GM21515 (cell line): ENCODE data around the gene RTL10.
"Not testable (repeated sequence)": the region's sequence is repeated elsewhere in the genome, so short reads cannot be mapped to it uniquely, and the experiment has no call there.

Experiments used
- ATAC-seq: cut with Tn5 transposase; IDR thresholded peaks from one replicate; pipeline ENCODE4 v1.9.1; 2021; ENCODE audit not compliant: unreplicated experiment

The RTL10 gene

DNA sequence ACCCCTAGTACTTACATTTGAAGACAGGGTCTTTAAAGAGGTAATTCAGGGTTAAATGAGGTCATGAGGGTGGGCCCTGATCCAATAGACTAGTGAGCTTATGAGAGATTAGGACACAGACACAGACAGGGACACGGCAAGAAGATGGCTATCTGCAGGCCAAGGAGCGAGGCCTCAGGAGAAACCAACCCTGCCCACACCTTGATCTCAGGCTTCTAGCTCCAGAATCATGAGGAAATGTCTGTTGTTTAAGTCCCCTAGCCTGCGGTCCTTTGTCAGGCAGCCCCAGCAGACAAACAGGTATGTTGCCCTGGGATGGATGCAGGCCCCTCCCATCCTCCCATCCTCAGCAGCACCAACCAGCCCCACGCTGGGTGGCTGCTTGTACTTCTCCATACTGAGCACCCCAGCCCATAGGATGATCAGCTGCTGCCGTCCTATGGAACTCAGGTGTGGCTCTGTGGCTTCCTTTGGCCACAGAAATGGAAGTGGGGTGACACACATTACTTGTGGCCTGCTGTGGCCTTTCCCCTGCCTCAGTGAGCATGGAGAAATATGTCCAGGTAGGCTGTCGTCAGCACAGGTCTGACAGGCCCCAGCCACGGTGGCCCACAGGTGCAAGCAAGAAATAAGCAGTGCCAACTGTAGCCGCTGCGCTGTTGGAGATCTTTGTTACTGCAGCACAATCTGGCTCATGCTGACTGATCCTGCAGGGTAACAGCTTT, 7.9 kb downstream of the RTL10 start:
- no peak for ATAC-seq

- ATAC-seq, result no peak
Measured at GRCh38 chr22:19845054-19845722, 9.5 kb downstream of the RTL10 start.

DNA sequence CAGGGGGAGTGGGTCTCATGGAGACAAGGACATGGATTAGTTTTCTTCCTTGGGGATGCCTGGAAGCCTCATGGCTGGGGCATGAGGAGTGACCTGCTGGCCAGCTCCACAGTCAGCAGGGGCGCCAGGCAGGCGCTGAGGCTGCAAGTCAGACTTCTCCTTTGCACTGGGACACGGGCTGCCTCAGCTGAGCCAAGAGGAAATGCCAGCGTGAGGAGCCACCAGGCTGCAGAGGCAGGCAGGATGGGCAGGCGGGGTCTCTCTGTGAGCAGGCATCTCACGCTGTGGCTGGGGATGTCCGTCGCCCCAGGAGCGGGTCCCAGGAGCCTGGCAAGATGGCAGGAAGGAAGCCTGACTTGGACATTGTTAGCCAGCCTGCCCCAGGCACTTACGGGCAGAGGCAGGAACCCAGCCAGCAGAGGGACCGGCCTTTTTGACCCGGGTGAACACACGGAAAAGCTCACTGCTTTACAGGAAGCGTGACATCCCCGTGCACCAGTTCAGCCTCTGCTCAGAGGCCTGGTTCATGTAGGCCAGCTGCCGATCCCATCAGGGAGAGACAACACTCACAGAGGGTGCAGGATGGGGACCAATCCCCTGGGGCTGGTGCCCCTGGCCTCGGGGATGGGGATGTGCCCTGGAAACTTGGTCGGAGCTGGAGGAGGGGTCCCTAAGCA, 10.2 kb downstream of the RTL10 start:
- no peak for ATAC-seq

DNA sequence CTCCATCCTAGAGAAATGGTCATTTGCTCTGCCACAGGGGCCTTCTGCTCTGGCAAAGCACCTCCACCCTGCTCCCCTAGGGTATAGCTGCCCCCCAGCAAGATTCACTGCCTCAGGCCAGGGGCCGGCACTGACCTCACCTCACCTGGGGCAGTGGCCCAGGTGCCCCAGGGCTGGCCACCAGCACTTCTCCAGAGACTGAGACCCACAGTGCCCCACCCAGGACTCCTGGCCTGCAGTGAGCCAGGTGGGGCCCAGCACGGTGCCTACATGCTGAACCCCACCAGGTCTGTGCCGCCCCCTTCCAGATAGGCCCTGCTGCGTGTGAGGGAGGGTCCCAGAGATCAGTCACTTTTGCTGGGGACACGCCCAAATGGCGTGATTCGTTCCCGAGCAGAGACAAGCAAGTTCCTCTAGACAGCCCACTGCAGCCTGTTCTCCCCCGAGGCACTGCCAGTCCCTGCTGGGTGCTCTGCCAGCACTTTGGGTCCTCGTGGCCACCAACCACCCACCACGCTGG, 10.8 kb downstream of the RTL10 start:
- ATAC-seq, result no peak

GRCh38 chr22:19843107-19843856, 11.4 kb downstream of the RTL10 start:
- ATAC-seq, result no peak

DNA sequence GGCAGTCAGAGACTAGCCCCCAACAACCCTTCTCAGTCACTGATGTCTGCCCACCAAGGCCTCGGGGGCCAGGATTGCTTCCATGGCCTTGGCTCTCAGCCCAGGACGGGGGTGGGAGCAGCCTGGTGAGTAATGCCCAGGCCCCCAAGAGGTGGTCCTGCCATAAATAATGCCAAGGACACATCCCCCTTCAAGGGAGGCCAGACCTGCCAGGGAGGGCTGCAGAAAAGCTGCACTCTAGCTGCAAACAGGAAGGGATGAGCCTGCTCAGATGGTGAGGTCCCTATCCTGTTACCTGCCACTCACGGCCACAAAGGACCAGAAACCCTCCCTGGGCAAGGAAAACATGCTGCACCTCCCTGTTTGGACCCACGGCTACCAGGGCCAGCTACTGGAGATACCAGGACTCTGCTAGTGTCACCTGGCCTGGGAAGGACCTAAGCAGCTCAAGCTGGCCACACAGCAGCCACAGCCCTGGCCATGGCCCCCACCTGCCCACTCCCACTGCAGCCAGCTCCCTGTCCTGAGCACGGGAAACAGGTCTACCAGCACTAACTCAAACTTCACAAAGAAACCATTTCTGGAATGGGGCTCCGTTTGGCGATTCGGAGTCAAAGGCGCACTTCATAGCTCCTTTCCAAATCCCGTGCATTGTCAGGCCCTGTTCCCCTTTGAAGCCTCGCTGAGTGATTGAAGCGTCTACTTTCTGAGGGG, 12.1 kb downstream of the RTL10 start:
- no peak for ATAC-seq

DNA sequence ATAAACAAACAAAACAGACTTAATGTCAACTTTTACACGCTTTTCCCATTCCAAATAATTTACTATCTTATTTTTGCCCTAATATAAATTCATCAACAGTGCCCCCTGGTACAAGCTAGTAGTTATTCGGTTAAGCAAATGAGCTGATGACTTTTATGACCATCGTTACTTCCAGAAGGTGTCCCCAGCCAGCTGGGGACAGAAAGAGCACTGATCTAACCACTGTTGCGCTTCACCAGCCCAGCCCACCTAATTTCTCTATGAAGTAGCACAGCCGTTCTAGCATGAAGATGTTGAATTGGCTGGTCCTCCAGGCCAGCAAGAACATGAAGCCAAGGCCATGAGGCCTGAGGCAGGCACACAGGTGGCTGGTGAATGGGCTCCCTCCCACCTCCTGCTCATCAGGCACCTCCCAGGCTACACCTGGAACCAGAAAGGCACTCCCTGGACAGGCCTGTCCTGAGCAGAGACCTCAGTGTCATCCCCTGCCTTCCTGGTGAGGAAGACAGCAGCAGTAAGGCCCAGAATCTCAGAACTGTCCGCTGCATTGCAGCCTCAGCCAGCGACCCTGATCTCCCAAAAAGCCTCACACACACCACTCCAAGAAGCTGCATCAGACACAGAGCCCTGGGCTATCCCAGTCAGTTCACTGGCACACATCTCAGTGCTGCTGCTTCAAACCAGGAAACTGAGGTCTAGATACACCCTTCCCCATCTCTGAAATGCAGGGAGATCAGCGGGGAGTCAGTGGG, 12.9 kb downstream of the RTL10 start:
- no peak for ATAC-seq

DNA sequence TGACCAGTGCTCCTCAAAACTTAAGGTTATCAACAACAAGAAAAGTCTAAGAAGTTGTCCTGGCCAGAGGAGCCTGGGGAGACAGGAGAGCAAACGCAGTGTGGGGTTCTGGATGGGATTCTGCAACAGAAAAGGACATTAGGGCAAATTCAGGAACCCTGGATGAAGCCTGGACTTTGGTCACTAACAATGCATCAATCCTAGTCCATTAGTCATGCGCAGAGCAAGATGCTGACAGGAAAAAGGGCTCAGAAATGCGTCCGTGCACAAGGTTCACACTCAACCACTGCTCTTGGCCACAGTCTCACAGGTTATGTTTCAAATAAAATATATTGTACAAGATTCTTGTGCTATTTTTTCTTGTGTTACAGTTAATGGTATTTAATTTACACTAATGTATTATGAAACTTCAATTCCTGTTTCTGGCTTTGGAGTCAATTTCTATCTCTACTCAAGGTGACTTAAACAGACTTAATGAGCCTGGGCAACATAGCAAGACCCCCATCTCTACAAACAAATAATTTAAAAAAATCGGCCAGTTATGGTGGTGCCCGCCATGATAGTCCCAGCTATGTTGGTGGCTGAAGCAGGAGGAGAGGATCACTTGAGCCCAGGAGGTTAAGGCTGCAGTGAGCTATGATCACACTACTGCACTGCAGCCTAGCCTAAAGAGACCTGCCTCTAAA, 13.6 kb downstream of the RTL10 start:
- no peak for ATAC-seq

- no peak for ATAC-seq
Measured at GRCh38 chr22:19840059-19840458, 14.6 kb downstream of the RTL10 start.

GRCh38 chr22:19837915-19838314, 16.8 kb downstream of the RTL10 start:
- no peak for ATAC-seq

DNA sequence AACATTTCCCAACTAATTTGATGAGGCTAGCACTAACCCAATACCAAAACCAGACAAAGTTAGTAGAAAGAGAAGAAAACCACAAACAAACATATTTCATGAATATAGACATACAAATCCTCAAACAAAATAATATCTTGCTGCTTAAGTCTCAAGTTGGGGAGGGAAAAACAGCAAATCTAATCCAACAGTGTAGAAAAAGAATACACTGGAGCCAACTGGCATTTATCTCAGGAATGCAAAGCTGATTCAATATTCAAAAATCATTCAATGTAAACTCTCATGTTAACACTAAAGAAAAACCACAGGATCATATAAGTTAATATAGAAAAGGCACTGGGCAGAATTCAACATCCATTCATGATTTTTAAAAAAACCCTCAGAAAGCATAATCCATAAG, 18.2 kb downstream of the RTL10 start:
- ATAC-seq, result no peak

DNA sequence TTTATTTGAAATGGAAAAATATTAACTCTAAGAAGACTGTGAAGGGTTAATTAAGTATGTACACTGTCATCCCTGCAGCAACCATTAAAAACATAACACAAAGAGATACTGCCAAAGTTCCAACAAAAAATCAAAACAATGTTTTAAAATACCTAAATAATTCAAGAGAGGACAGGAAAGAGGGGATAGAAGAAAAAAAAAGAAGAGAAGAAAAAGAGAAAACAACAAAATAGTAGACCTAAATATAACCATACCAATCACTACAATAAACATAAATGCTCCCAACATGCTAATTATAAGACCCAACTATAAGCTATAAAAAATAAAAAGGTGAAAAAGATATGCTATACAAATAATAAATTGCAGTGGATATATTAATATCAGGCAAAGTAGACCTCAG, 20.1 kb downstream of the RTL10 start:
- ATAC-seq, result no peak

GRCh38 chr22:19833327-19833726, 21.3 kb downstream of the RTL10 start:
- not testable (repeated sequence) for ATAC-seq

DNA sequence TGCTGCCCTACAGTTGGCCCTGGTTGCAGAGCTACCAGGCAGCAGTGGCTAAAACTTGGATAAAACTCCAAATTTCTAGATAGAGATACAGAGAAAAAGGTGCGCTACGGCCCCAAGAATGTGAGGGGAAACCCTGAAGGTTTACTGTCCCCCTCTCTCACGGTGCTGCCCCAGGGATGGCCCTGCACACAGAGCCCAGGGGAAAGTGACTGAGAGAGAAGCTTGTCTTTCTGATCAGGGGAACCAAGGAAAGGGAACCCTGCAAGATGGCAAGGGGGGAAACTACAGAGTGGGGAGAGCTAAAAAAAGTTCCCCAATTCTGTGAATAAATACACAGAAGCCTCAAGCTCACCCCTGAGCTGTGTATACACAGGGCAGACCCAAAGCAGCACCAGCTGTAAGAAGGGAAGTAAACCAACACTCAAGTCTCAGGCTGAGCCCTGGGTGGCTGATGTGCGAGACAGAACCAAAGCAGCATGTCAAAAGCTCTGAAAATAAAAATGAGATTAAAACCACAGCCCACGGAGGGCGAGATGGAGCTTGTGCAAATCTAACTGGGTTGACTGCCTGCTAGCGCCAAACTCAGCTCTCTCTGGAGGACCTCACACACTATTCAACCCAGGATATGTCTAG, 22.1 kb downstream of the RTL10 start:
- no peak for ATAC-seq

- ATAC-seq, result not testable (repeated sequence)
Measured at GRCh38 chr22:19831979-19832378, 22.7 kb downstream of the RTL10 start.

- no peak for ATAC-seq
Measured at GRCh38 chr22:19831016-19831415, 23.7 kb downstream of the RTL10 start.

GRCh38 chr22:19828035-19828401, 26.7 kb downstream of the RTL10 start:
- no peak for ATAC-seq

DNA sequence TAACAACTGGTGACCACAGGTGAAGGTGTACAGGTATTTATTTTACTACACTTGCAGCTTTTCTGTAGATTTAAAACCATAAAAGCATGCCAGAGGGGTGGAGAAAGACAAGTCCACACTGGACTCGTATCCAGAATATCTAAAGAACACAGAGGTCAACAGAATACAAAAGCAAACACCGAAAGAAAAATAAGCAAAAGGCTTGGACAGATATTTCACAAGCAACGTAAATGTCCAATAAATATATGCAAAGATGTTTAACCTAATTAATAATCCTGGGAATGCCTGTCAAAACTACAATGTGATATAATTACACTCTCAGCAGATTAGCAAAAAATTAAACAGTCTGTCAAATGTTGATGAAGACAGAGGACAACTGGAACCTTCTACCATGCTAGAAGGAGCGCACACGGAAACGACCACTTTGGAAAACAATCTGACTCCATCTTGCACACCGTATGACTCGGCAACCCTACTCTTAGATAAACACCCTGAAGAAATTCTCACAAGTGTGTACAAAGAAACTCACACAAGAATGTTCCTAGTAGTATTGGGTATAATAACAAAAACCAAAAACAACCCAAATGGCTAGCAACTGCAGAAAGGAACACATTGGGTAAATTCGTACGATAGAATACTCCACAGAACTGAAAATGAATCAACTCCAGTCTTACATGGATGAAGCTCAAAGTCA, 27.2 kb downstream of the RTL10 start:
- ATAC-seq, result no peak
